ENCODE results near the gene FUT1.

DNA sequence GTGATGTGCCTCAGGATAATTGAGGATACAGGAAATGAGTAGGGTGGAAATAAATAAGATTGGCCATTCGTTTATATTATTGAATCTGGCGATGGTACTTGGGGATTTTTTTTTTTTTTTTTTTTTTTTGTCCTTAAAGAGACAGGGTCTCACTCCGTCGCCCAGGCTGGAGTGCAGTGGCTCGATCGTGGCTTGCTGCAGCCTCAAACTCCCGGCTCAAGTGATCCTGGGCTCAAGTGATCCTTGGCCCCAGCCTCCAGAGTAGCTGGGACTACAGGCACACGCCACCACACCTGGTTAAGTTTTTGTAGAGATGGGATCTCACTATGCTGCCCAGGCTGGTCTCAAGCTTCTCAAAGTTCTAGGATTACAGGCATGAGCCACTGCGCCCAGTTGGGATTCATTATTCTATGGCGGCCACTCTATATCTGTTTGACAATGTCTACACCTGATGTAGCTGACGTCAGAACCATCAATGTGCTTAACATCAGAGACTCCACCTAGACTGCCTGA, 30.2 kb downstream of the FUT1 start:
- TF ChIP-seq POLR2AphosphoS5 (IDR thresholded peaks at IDR 0.05; ENCODE audit: low read depth, low read length), result no peak
- no peak for TF ChIP-seq POLR2A (IDR thresholded peaks at IDR 0.05; ENCODE audit: low read depth, low read length)
- no peak for TF ChIP-seq POU2F2 (IDR thresholded peaks at IDR 0.05; ENCODE audit: low read depth, low read length)
- TF ChIP-seq TAF1 (IDR thresholded peaks at IDR 0.05; ENCODE audit: low read depth, low read length), result no peak
- TF ChIP-seq SPI1 (IDR thresholded peaks at IDR 0.05; ENCODE audit: low read depth, low read length), result no peak
- no peak for TF ChIP-seq PAX5 (IDR thresholded peaks at IDR 0.05; ENCODE audit: insufficient read depth, low read length, severe bottlenecking)

Data from GM12891 (cell line).